ENCODE measurements around the gene C2CD2. TPM values are rescaled to one million over a fixed set of nuclear protein-coding genes. Genes with fewer than 3 reads are reported as not detected.

Gene C2CD2
- total and polyA plus RNA-seq, 2 donors (not counting 1 experiment from before 2014, with no cell fraction given), result 20.3 to 22.3 TPM

DNA sequence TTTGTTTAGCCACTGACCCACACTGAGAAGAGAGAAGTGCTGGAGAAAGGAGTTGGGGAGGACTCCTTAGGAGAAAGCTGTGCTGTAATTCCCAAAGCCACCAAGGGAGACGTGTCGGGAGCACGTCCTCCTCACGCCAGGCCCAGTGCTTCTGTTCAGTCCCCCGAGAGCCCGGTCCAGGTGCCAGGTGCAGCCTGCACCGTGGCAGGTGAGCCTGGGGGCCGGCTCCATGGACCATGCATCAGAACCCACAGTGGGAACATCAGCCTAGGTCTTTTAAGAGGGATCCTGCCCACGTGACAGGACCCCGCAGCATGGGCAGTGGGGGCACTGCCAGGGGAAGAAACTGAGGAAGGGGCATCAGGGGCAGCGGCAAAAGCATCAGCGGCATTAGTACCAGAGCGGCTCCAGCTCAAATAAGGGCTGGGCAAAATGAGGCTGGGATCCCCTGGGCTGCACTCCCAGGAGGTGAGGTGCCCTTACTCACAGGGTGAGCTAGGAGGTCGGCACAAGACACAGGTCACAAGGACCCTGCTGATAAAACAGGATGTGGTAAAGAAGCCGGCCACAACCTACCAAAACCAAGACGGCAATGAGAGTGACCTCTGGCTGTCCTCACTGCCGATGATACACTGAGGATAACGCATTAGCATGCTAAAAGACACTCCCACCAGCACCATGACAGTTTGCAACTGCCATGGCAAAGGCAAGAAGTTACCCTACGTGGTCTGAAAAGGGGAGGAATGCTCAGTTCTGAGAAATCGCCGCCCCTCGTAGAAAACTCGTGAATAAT is 50.1 kb downstream of the C2CD2 start:
- H3K4me2 ChIP-seq (ENCODE audit: extremely low read depth, insufficient read depth, low read length), result no peak overlapping the region
- H3K79me2 ChIP-seq (ENCODE audit: control insufficient read depth, insufficient read depth, low read length), result no peaks in the 10 kb centered on the region
- no peaks in the 10 kb centered on the region for H3K4me1 ChIP-seq (ENCODE audit: control insufficient read depth, extremely low read depth, insufficient read depth, low read length)
- no peaks in the 10 kb centered on the region for H4K20me1 ChIP-seq (ENCODE audit: control insufficient read depth, extremely low read depth, insufficient read depth, low read length)
- H3K27ac ChIP-seq (ENCODE audit: insufficient read depth, low read length), result no peak overlapping the region
- H3K27me3 ChIP-seq (ENCODE audit: control insufficient read depth, insufficient read depth, low read length), result no peaks in the 10 kb centered on the region
- H3K36me3 ChIP-seq (ENCODE audit: control insufficient read depth, insufficient read depth, low read length), result peaks cover 6% of the 10 kb centered on the region
- no peak overlapping the region for H3K9ac ChIP-seq (ENCODE audit: insufficient read depth, low read length)
- H3K9me3 ChIP-seq (ENCODE audit: control insufficient read depth, insufficient read depth, low read depth, low read length), result no peaks in the 10 kb centered on the region
- DNase-seq (ENCODE audit: low read depth in 2 of 2), result no peak
- no peak for TF ChIP-seq CTCF (conservative IDR thresholded peaks at IDR 0.05 in 1 of 2, IDR thresholded peaks at IDR 0.05 in 1 of 2; ENCODE audit: low read depth in 1 of 2, low read length in 2 of 2)
- TF ChIP-seq EZH2 (IDR thresholded peaks at IDR 0.05; ENCODE audit: low read length, missing control alignments), result no peak
- H2AFZ ChIP-seq (ENCODE audit: low read length), result no peak overlapping the region
- H3K4me3 ChIP-seq (replicated peaks in 1 of 4; ENCODE audit: control extremely low read depth in 1 of 4, insufficient read depth in 1 of 4, low read depth in 3 of 4, low read length in 4 of 4), result no peak overlapping the region

GRCh38 chr21:41902946-41903345 is 50.9 kb downstream of the C2CD2 start:
- H3K4me1 ChIP-seq (ENCODE audit: control insufficient read depth, extremely low read depth, insufficient read depth, low read length), result no peaks in the 10 kb centered on the region
- H3K79me2 ChIP-seq (ENCODE audit: control insufficient read depth, insufficient read depth, low read length), result no peaks in the 10 kb centered on the region
- H2AFZ ChIP-seq (ENCODE audit: low read length), result no peak overlapping the region
- DNase-seq (ENCODE audit: low read depth in 2 of 2), result no peak
- no peak overlapping the region for H3K4me3 ChIP-seq (replicated peaks in 1 of 4; ENCODE audit: control extremely low read depth in 1 of 4, insufficient read depth in 1 of 4, low read depth in 3 of 4, low read length in 4 of 4)
- no peak overlapping the region for H3K4me2 ChIP-seq (ENCODE audit: extremely low read depth, insufficient read depth, low read length)
- no peaks in the 10 kb centered on the region for H4K20me1 ChIP-seq (ENCODE audit: control insufficient read depth, extremely low read depth, insufficient read depth, low read length)
- H3K27ac ChIP-seq (ENCODE audit: insufficient read depth, low read length), result no peak overlapping the region
- H3K9ac ChIP-seq (ENCODE audit: insufficient read depth, low read length), result no peak overlapping the region
- H3K36me3 ChIP-seq (ENCODE audit: control insufficient read depth, insufficient read depth, low read length), result peaks cover 8% of the 10 kb centered on the region
- no peaks in the 10 kb centered on the region for H3K9me3 ChIP-seq (ENCODE audit: control insufficient read depth, insufficient read depth, low read depth, low read length)
- H3K27me3 ChIP-seq (ENCODE audit: control insufficient read depth, insufficient read depth, low read length), result no peaks in the 10 kb centered on the region
- no peak for TF ChIP-seq CTCF (conservative IDR thresholded peaks at IDR 0.05 in 1 of 2, IDR thresholded peaks at IDR 0.05 in 1 of 2; ENCODE audit: low read depth in 1 of 2, low read length in 2 of 2)

- no peak for DNase-seq (ENCODE audit: low read depth in 2 of 2)
- Histone ChIP-seq H3K36me3 (ENCODE audit: control insufficient read depth, insufficient read depth, low read length) (peaks cover 5% of the 10 kb centered on the region), H3K4me3 (replicated peaks in 1 of 4; ENCODE audit: control extremely low read depth in 1 of 4, insufficient read depth in 1 of 4, low read depth in 3 of 4, low read length in 4 of 4) (no peak overlapping the region), H3K79me2 (ENCODE audit: control insufficient read depth, insufficient read depth, low read length) (no peaks in the 10 kb centered on the region), H2AFZ (ENCODE audit: low read length) (no peak overlapping the region), H3K9me3 (ENCODE audit: control insufficient read depth, insufficient read depth, low read depth, low read length) (no peaks in the 10 kb centered on the region), H3K27me3 (ENCODE audit: control insufficient read depth, insufficient read depth, low read length) (no peaks in the 10 kb centered on the region), H3K4me2 (ENCODE audit: extremely low read depth, insufficient read depth, low read length) (no peak overlapping the region), H3K27ac (ENCODE audit: insufficient read depth, low read length) (no peak overlapping the region), H3K4me1 (ENCODE audit: control insufficient read depth, extremely low read depth, insufficient read depth, low read length) (peaks cover under 1% of the 10 kb centered on the region), H4K20me1 (ENCODE audit: control insufficient read depth, extremely low read depth, insufficient read depth, low read length) (no peaks in the 10 kb centered on the region), H3K9ac (ENCODE audit: insufficient read depth, low read length) (no peak overlapping the region)
- no peak for TF ChIP-seq CTCF (conservative IDR thresholded peaks at IDR 0.05 in 1 of 2, IDR thresholded peaks at IDR 0.05 in 1 of 2; ENCODE audit: low read depth in 1 of 2, low read length in 2 of 2)
These were observed 52.0 kb downstream of the C2CD2 start for GRCh38 chr21:41901782-41902181.
